GM20431 (cell line): ENCODE measurements around the gene SLCO2B1.

ENCODE experiments used
- in situ Hi-C: fragments of 300-500 bp; cut with MseI, MboI; formaldehyde crosslinking; loops from one replicate; pipeline ENCODE4 v1.15.0; 2020; ENCODE audit warnings: low sequenced_read_pairs; ENCODE audit not compliant: unreplicated experiment

The SLCO2B1 gene

GRCh38 chr11:75241036-75241905, 90.4 kb downstream of the SLCO2B1 start:
- in situ Hi-C loops, result no loop called here

DNA sequence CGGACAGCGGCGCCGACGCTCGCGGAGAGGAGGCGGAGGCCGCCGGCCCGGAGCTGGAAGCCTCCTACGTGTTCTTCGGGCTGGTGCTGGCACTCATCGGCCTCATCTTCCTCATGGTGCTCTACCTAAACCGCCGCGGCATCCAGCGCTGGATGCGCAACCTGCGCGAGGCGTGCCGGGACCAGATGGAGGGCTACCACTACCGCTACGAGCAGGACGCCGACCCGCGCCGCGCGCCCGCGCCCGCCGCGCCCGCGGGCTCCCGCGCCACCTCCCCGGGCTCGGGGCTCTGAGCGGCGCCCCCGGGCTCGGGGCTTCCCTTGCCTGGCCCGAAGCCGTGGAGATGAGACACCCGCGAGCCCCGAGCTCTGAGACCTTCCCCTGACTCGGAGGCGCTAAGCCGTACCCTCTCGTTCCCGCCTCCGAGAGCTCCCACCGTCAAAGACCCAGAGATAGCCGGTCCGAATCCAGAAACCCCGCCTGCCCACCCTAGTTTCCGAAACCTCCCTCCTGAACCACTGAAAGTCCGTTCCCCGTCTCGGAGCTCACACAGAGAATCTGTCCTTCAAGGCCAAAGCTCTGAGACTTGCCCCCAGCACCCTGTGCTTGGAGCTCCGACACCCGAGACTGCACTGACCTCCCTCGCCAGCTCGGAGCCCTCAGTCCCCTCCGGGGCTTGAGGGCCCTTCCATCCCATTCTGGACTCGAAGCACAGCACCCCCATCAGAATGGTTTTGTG, 91.2 kb downstream of the SLCO2B1 start:
- in situ Hi-C loops, result no loop called here

DNA sequence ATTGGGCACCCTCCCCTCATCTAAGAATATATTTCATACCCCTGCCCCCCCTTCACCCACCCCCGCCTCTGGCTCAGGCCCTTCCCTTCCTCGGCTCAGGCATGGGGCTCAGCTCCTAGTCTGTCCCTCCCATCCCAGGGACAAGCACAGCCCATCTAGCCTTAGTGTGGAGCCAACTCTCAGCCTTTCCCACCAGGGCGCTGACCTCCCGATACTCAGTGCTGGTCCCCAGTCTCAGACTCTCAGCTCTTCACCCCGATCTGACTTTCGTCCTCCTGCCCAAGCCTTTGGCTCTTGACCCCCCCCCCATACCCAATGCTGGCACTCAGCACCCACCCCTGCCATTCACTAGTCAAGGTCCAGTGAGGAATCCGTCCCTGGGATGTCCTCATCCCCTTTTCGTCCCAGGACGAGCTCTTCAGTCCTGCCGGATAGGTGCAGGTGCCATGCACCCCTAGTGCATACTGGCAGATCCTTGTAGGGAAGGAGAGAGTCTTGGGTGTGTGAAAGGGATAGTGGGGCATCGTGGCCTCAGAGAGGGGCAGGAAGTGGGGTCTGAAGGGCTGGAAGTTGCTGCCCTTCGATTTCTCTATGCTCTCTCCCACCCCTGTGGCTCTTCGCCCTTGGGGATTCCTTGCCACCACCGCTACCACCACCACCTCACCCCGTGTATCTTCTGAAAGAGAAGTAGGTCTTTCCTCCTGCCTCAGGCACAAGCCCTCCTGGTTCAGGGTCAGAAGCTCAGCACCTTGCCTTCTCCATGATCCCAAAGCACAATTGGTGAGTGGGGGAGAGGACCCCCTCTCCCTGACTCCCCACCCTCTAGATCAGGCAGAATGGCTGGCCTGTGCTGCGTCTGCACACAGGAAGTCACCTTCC, 92.1 kb downstream of the SLCO2B1 start:
- in situ Hi-C loops, result no loop called here

GRCh38 chr11:75244052-75244814, 93.3 kb downstream of the SLCO2B1 start:
- in situ Hi-C loops, result no loop called here

- in situ Hi-C loops, result no loop called here
Observed at GRCh38 chr11:75245356-75246005, 94.6 kb downstream of the SLCO2B1 start.

DNA sequence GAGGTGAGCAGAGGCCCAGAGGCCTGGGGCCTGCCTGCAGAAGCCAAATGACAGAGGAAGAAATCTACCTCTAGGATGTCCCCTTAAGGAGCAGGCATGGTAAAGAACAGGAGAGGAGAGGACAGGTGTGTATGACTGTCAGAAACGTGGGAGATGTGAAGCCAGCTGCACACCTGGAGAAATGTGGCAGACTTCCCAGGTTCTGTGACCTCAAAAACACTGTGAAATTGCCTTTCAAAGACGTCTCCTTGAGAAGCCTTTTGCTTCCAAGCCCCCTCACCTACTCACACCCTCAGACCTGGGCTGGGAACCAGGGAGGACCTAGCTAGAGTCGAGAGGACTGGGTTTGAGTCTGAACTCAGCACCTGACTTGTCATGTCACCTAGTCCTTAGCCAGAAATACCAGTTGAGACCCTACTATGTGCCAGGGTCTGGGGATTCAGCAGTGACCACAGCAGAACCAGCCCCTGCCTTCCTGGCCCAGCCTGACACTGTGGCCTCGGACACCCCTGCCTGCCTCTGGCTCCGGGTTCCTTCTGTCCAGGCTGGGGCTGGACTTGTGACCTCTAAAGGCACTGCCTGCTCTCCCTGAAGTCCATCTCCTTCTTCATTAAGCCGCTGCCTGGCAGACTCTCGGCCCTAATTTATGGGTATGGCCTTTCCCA, 95.2 kb downstream of the SLCO2B1 start:
- in situ Hi-C loops, result no loop called here

DNA sequence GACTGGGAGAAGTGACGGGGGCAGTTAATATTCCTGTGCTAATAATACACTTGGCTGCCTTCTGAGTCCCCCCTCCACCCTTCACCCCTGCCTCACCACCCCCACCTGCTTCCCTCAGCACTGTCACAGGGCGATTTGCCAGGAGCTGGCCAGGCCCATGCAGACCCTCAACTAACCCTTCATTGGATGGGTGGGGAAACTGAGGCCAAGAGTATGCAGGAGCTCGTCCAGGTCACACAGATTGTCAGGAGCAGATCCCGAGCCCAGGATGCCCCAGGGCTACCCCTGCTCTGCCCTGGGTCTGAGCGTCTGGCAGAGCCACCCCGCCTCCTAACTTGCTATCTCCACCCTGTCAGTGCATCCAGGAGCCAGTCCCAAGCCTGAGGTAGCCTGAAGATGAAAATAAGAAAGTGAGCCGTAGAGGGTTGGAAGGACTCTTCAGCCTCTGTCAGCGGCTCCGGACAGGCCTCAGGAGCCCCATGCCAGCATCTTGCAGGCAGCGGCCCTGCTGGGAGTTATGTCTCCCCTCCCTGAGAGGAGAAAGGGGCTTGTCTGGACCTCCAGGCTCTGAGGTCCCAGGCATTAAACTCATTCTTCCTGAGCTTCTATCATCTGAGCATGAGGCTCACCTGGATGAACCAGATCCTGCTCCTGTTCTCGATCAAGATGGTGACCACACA, 95.9 kb downstream of the SLCO2B1 start:
- in situ Hi-C loops, result no loop called here

DNA sequence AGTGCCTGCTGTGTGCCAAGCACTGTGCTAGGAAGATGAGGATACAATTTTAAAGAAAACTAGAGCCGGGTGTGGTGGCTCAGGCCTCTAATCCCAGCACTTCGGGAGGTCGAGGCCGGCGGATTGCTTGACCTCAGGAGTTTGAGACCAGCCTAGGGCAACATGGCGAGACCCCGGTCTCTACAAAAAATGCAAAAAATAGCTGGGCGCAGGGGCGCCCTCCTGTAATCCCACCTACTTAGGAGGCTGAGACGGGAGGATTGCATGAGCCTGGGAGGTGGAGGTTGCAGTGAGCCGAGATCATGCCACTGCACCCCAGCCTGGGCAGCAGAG, 98.0 kb downstream of the SLCO2B1 start:
- in situ Hi-C loops, result no loop called here

GRCh38 chr11:75249704-75250103, 98.8 kb downstream of the SLCO2B1 start:
- in situ Hi-C loops, result no loop called here

DNA sequence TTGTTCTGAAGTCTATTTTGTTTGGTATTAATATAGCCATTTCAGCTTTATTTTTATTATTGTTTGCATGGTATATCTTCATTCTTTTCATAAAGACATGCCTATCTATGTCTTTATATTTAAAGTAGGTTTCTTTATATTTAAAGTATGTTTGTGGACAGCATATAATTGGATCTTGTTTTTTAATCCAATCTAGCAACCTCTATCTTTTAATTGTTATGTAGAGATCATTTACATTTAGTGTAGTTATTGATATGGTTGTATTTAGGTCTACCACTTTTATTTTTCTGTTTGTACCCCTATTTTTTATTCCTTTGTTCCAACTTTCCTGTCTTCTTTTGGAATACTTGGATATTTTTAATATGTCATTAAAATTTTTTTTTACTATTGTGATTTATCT, 103.4 kb downstream of the SLCO2B1 start:
- in situ Hi-C loops, result no loop called here
